ENCODE data around the gene MAST2. TPM values are rescaled to one million over a fixed set of nuclear protein-coding genes. Genes with fewer than 3 reads are reported as not detected.

MAST2 gene
- total and polyA plus RNA-seq, 9 of the 15 experiments (the other 6 are each of a cell fraction or from before 2014, with no cell fraction given): 0.73 to 32.0 (median 17.8) TPM

DNA sequence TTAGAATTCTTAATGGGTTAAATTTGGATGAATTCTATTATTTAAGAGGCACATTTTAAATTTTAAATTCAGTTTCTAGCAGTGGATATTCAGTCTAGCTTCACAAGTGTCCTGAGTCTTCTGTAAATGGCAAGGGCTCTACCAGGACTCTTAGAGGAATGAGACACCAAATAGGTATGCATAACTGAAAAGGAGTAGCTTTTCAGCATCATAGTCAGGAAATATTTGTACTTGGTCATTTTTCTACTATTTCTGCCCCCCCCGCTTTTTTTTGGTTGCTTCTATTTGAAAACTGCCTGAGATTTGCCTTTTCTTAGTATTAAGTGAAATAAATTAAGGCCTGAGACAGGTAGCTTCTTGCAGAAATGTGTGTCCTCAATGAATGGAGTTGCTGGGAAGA, 80.2 kb downstream of the MAST2 start:
- no peak for TF ChIP-seq ZNF239 (CRISPR knock-in tag; IDR thresholded peaks at IDR 0.05)
- TF ChIP-seq HNRNPK (IDR thresholded peaks at IDR 0.05; ENCODE audit: low read depth, low read length, poor library complexity, severe bottlenecking): peak; percentile 36
- Histone ChIP-seq H3K4me1 (replicated peaks in 1 of 2; ENCODE audit: control insufficient read depth in 2 of 2, insufficient read depth in 2 of 2, low read length in 2 of 2) (peaks cover 0 to 7% of the 10 kb centered on the region in 2 experiments; a peak in 2 of 5 replicates), H3K9ac (ENCODE audit: insufficient read depth in 1 of 2, low read depth in 2 of 2, low read length in 2 of 2) (no peak overlapping the region), H3K9me1 (ENCODE audit: control insufficient read depth, insufficient read depth, low read length) (no peaks in the 10 kb centered on the region), H4K20me1 (replicated peaks; ENCODE audit: control insufficient read depth, insufficient read depth, low read length) (no peaks in the 10 kb centered on the region), H3K4me3 (no peak overlapping the region), H3K27ac (ENCODE audit: extremely low read depth, low read depth, low read length) (no peak overlapping the region), H3K36me3 (ENCODE audit: control insufficient read depth, insufficient read depth, low read length) (no peaks in the 10 kb centered on the region; the same call in 2 of the 3 replicates), H2AFZ (ENCODE audit: low read depth, low read length) (no peak overlapping the region), H3K27me3 (ENCODE audit: control insufficient read depth in 2 of 2, insufficient read depth in 2 of 2, low read length in 2 of 2) (no peaks in the 10 kb centered on the region), H3K79me2 (ENCODE audit: control insufficient read depth, insufficient read depth, low read length) (peaks cover 4% of the 10 kb centered on the region; the same call in 2 of the 3 replicates), H3K4me2 (ENCODE audit: insufficient read depth, low read length) (no peak overlapping the region), H3K9me3 (replicated peaks; ENCODE audit: control insufficient read depth, insufficient read depth, low read depth, low read length) (no peaks in the 10 kb centered on the region)
- ChIA-PET POLR2A (interaction anchor here (0.6 kb wide), 1 partner anchor 16 kb away, joined by 3 read pairs; no protein-coding TSS in a partner anchor), CTCF (ENCODE audit: low intra/inter-chr PET ratio) (no interaction called here)
- DNase-seq (ENCODE audit: extremely low read depth in 1 of 4, low spot score in 3 of 4): no peak
- FAIRE-seq: no peak
- intact Hi-C loops (cut with micrococcal nuclease): loop anchor here (5.0 to 10.0 kb wide), 3 partner anchors 196 to 371 kb away; partner anchors contain the start of genes GPBP1L1, P3R3URF, TMEM69 and TSPAN1
- no TSS peak for BruUV-seq (replicated peaks)
- no CpG with 5 or more reads among the region's 1 CpG for whole genome bisulfite sequencing (ENCODE audit: insufficient coverage, low coverage, missing lambda C conversion rate)
- in situ Hi-C loops (cut with MboI): no loop called here
- ATAC-seq: no peak

DNA sequence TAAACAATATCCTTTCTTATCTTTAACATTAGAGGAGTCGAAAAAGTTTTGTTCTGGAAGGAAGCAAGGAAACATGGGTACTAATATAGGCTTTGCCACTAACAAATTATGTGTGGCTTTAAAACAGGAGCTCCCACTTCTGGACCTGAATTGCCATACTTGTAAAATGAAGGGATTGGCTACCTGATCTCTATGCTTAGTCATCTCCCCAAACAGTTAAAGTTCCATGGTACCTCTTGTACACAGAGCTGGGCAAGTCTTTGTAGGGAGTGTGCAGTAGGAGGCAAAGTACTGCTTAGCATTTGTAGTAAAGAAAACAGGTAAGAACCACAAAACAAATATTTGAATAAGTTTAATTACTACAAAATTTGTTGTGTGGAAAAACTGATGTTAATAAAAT, 81.3 kb downstream of the MAST2 start:
- FAIRE-seq (peak; percentile 51), ATAC-seq (peak; percentile 86), DNase-seq (ENCODE audit: extremely low read depth in 1 of 4, low spot score in 3 of 4) (peak in 2 of 4 experiments; percentile 25 to 50)
- Histone ChIP-seq H2AFZ (ENCODE audit: low read depth, low read length) (no peak overlapping the region; the same call in 1 of the 2 replicates), H3K9me3 (replicated peaks; ENCODE audit: control insufficient read depth, insufficient read depth, low read depth, low read length) (no peaks in the 10 kb centered on the region), H3K4me3 (no peak overlapping the region), H3K4me2 (ENCODE audit: insufficient read depth, low read length) (no peak overlapping the region), H3K27ac (ENCODE audit: extremely low read depth, low read depth, low read length) (peak overlapping the region; percentile 30; the same call in 2 of the 3 replicates), H4K20me1 (replicated peaks; ENCODE audit: control insufficient read depth, insufficient read depth, low read length) (no peaks in the 10 kb centered on the region), H3K9ac (ENCODE audit: insufficient read depth in 1 of 2, low read depth in 2 of 2, low read length in 2 of 2) (no peak overlapping the region), H3K27me3 (ENCODE audit: control insufficient read depth in 2 of 2, insufficient read depth in 2 of 2, low read length in 2 of 2) (no peaks in the 10 kb centered on the region), H3K36me3 (ENCODE audit: control insufficient read depth, insufficient read depth, low read length) (no peaks in the 10 kb centered on the region; the same call in 2 of the 3 replicates), H3K9me1 (ENCODE audit: control insufficient read depth, insufficient read depth, low read length) (no peaks in the 10 kb centered on the region), H3K79me2 (ENCODE audit: control insufficient read depth, insufficient read depth, low read length) (peaks cover 4% of the 10 kb centered on the region; the same call in 2 of the 3 replicates), H3K4me1 (replicated peaks in 1 of 2; ENCODE audit: control insufficient read depth in 2 of 2, insufficient read depth in 2 of 2, low read length in 2 of 2) (peaks cover 0 to 7% of the 10 kb centered on the region in 2 experiments; a peak in 2 of 5 replicates)
- in situ Hi-C loops (cut with MboI): no loop called here
- 34% methylated on average over 1 of the region's 1 CpG for WGBS (ENCODE audit: insufficient coverage, low coverage, missing lambda C conversion rate)
- POLR2A ChIA-PET: interaction anchor here (0.7 to 1.0 kb wide), 2 partner anchors 10 to 198 kb away, joined by 3 to 4 read pairs; no protein-coding TSS in a partner anchor
- CTCF ChIA-PET (ENCODE audit: low intra/inter-chr PET ratio): interaction anchor here (0.6 kb wide), 1 partner anchor 488 kb away, joined by 3 read pairs; no protein-coding TSS in a partner anchor
- intact Hi-C loops (cut with micrococcal nuclease): loop anchor here (5.0 to 10.0 kb wide), 3 partner anchors 197 to 372 kb away; partner anchors contain the start of genes GPBP1L1, P3R3URF, TMEM69 and TSPAN1
- BruUV-seq (replicated peaks): no TSS peak
- TF ChIP-seq EP300 (IDR thresholded peaks at IDR 0.05; ENCODE audit: low read length) (peak; percentile 25; the same call in 1 of the 2 replicates), C11orf30 (IDR thresholded peaks at IDR 0.05; ENCODE audit: low read depth) (peak; percentile 87), ZNF316 (IDR thresholded peaks at IDR 0.05) (peak; percentile 79), NR2C2 (CRISPR knock-in tag; IDR thresholded peaks at IDR 0.05) (no peak), NR2C2 (tag; IDR thresholded peaks at IDR 0.05) (no peak)
- TF ChIP-seq, protein P1, sequence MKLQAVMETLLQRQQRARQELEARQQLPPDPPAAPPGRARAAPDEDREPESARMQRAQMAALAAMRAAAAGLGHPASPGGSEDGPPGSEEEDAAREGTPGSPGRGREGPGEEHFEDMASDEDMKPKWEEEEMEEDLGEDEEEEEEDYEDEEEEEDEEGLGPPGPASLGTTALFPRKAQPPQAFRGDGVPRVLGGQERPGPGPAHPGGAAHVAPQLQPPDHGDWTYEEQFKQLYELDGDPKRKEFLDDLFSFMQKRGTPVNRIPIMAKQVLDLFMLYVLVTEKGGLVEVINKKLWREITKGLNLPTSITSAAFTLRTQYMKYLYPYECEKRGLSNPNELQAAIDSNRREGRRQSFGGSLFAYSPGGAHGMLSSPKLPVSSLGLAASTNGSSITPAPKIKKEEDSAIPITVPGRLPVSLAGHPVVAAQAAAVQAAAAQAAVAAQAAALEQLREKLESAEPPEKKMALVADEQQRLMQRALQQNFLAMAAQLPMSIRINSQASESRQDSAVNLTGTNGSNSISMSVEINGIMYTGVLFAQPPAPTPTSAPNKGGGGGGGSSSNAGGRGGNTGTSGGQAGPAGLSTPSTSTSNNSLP (IDR thresholded peaks at IDR 0.05; ENCODE audit: borderline replicate concordance, low read depth, low read length): 0 out of 2 replicates have a peak, but pooled peaks have one; percentile 18
- TF ChIP-seq, protein P2, sequence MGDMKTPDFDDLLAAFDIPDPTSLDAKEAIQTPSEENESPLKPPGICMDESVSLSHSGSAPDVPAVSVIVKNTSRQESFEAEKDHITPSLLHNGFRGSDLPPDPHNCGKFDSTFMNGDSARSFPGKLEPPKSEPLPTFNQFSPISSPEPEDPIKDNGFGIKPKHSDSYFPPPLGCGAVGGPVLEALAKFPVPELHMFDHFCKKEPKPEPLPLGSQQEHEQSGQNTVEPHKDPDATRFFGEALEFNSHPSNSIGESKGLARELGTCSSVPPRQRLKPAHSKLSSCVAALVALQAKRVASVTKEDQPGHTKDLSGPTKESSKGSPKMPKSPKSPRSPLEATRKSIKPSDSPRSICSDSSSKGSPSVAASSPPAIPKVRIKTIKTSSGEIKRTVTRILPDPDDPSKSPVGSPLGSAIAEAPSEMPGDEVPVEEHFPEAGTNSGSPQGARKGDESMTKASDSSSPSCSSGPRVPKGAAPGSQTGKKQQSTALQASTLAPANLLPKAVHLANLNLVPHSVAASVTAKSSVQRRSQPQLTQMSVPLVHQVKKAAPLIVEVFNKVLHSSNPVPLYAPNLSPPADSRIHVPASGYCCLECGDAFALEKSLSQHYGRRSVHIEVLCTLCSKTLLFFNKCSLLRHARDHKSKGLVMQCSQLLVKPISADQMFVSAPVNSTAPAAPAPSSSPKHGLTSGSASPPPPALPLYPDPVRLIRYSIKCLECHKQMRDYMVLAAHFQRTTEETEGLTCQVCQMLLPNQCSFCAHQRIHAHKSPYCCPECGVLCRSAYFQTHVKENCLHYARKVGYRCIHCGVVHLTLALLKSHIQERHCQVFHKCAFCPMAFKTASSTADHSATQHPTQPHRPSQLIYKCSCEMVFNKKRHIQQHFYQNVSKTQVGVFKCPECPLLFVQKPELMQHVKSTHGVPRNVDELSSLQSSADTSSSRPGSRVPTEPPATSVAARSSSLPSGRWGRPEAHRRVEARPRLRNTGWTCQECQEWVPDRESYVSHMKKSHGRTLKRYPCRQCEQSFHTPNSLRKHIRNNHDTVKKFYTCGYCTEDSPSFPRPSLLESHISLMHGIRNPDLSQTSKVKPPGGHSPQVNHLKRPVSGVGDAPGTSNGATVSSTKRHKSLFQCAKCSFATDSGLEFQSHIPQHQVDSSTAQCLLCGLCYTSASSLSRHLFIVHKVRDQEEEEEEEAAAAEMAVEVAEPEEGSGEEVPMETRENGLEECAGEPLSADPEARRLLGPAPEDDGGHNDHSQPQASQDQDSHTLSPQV (IDR thresholded peaks at IDR 0.05): 0 out of 2 replicates have a peak, but pooled peaks have one; percentile 49
